Measurements from ENCODE around the gene EDDM13.

The EDDM13 gene

DNA sequence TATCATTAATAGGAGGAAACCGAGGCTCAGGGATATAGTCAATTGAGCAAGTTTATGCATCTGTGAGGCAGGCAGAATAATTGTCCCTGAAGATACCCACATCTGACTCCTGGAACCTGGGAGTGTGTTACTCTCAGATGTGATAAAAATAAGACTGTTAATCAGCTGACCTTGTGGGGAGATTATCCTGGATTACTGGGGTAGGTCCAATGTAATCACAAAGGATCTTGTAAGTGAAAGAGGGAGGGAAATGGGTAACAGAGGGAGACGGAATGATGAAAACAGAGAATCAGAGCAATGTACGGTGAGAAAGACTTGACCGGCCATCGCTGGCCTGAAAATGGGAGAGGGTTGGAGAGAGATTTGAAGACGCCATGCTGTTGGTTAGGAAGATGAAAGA lies 3.2 kb upstream of the EDDM13 start:
- no peaks in the 10 kb centered on the region for H3F3A ChIP-seq (ENCODE audit: low read depth)
- H3K36me3 ChIP-seq (ENCODE audit: insufficient read depth, low read length) = no peaks in the 10 kb centered on the region
- no peak overlapping the region for H2AFZ ChIP-seq (ENCODE audit: low read length)
- no peak overlapping the region for H3K4me3 ChIP-seq (ENCODE audit: low read length, poor library complexity, severe bottlenecking)
- no peak overlapping the region for H3K4me2 ChIP-seq (ENCODE audit: low read depth, low read length, poor library complexity, severe bottlenecking)
- no peaks in the 10 kb centered on the region for H3K79me2 ChIP-seq (ENCODE audit: insufficient read depth, low read length)
- H3K27me3 ChIP-seq (ENCODE audit: insufficient read depth, low read length, poor library complexity, severe bottlenecking) = no peaks in the 10 kb centered on the region
- no peaks in the 10 kb centered on the region for H3K9me3 ChIP-seq (ENCODE audit: insufficient read depth, low read depth, low read length)
- no peaks in the 10 kb centered on the region for H3K9me2 ChIP-seq (replicated peaks; ENCODE audit: low read depth, low read length)
- H4K20me1 ChIP-seq (ENCODE audit: insufficient read depth, low read length, poor library complexity, severe bottlenecking) = no peaks in the 10 kb centered on the region
- H3K4me1 ChIP-seq (ENCODE audit: insufficient read depth, low read length, poor library complexity, severe bottlenecking) = no peaks in the 10 kb centered on the region
- TF ChIP-seq EZH2phosphoT487 (IDR thresholded peaks at IDR 0.05; ENCODE audit: borderline replicate concordance) (no peak), CTCF (conservative IDR thresholded peaks at IDR 0.05; ENCODE audit: low read length) (no peak)
- no peak overlapping the region for H3K9ac ChIP-seq (ENCODE audit: low read depth, low read length, poor library complexity, severe bottlenecking)

DNA sequence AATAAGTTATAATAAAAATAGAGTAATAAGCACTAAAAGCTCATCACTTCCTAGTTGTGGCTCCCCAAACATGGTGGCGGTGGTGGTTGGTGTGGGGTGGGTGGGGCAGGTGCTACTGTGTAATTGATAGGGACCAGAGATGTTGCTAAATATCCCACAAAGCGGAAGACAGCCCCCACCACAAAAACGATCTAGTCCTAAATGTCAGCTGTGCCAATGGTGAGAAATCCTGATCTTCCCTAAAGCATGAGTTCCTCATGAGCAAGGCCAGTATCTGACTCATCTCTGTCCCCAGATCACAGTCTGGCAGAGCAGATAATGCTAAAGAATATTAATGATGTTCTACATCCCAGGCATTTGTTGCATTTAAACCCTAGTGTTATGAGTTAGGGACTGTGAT lies 1.9 kb upstream of the EDDM13 start:
- H3K9ac ChIP-seq (ENCODE audit: low read depth, low read length, poor library complexity, severe bottlenecking) = no peak overlapping the region
- H3K36me3 ChIP-seq (ENCODE audit: insufficient read depth, low read length) = no peaks in the 10 kb centered on the region
- H3F3A ChIP-seq (ENCODE audit: low read depth) = no peaks in the 10 kb centered on the region
- no peaks in the 10 kb centered on the region for H3K4me1 ChIP-seq (ENCODE audit: insufficient read depth, low read length, poor library complexity, severe bottlenecking)
- no peak overlapping the region for H2AFZ ChIP-seq (ENCODE audit: low read length)
- H3K9me2 ChIP-seq (replicated peaks; ENCODE audit: low read depth, low read length) = no peaks in the 10 kb centered on the region
- H3K27me3 ChIP-seq (ENCODE audit: insufficient read depth, low read length, poor library complexity, severe bottlenecking) = no peaks in the 10 kb centered on the region
- H4K20me1 ChIP-seq (ENCODE audit: insufficient read depth, low read length, poor library complexity, severe bottlenecking) = no peaks in the 10 kb centered on the region
- H3K79me2 ChIP-seq (ENCODE audit: insufficient read depth, low read length) = no peaks in the 10 kb centered on the region
- no peak overlapping the region for H3K4me3 ChIP-seq (ENCODE audit: low read length, poor library complexity, severe bottlenecking)
- TF ChIP-seq CTCF (conservative IDR thresholded peaks at IDR 0.05; ENCODE audit: low read length) = no peak
- no peak for TF ChIP-seq EZH2phosphoT487 (IDR thresholded peaks at IDR 0.05; ENCODE audit: borderline replicate concordance)
- H3K4me2 ChIP-seq (ENCODE audit: low read depth, low read length, poor library complexity, severe bottlenecking) = no peak overlapping the region
- no peaks in the 10 kb centered on the region for H3K9me3 ChIP-seq (ENCODE audit: insufficient read depth, low read depth, low read length)

DNA sequence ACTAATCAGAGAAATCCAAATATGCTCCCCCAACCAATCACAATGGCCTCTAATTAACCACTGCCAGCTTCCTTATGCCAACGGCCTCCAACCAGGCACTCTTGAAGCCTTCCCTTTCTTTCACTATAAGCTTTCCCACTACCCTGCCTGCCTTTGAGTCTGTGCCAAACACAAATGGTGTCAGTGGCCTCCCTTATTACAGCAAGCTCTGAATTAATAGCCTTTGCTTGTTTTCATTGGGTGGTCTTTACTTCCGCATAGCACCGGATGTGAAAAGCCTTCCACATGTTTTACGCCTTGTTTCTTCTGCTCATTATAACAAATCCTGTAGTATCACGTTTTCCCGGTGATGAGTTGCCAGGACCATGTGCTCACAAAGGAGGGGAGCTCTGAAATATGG lies 1.4 kb upstream of the EDDM13 start:
- H2AFZ ChIP-seq (ENCODE audit: low read length) = no peak overlapping the region
- no peaks in the 10 kb centered on the region for H4K20me1 ChIP-seq (ENCODE audit: insufficient read depth, low read length, poor library complexity, severe bottlenecking)
- H3K9me3 ChIP-seq (ENCODE audit: insufficient read depth, low read depth, low read length) = no peaks in the 10 kb centered on the region
- H3K27me3 ChIP-seq (ENCODE audit: insufficient read depth, low read length, poor library complexity, severe bottlenecking) = no peaks in the 10 kb centered on the region
- H3K36me3 ChIP-seq (ENCODE audit: insufficient read depth, low read length) = no peaks in the 10 kb centered on the region
- no peak overlapping the region for H3K4me2 ChIP-seq (ENCODE audit: low read depth, low read length, poor library complexity, severe bottlenecking)
- H3K4me1 ChIP-seq (ENCODE audit: insufficient read depth, low read length, poor library complexity, severe bottlenecking) = no peaks in the 10 kb centered on the region
- no peaks in the 10 kb centered on the region for H3K9me2 ChIP-seq (replicated peaks; ENCODE audit: low read depth, low read length)
- no peak for TF ChIP-seq CTCF (conservative IDR thresholded peaks at IDR 0.05; ENCODE audit: low read length)
- no peak for TF ChIP-seq EZH2phosphoT487 (IDR thresholded peaks at IDR 0.05; ENCODE audit: borderline replicate concordance)
- no peak overlapping the region for H3K9ac ChIP-seq (ENCODE audit: low read depth, low read length, poor library complexity, severe bottlenecking)
- H3K79me2 ChIP-seq (ENCODE audit: insufficient read depth, low read length) = no peaks in the 10 kb centered on the region
- H3F3A ChIP-seq (ENCODE audit: low read depth) = no peaks in the 10 kb centered on the region
- H3K4me3 ChIP-seq (ENCODE audit: low read length, poor library complexity, severe bottlenecking) = no peak overlapping the region
